Endothelial cell of umbilical vein (primary cell): ENCODE results near the gene OPA1. TPM values are rescaled to one million over a fixed set of nuclear protein-coding genes. Genes with fewer than 3 reads are reported as not detected.

Experiments used
- BruUV-seq: library from RNA; stranded (reverse); fragments of 400-500 nt; replicated peaks from 2 replicates; lab custom pipeline; 2021; lab: Mats Ljungman, UMichigan
- CTCF ChIA-PET: fragments of 300-600, 350-600 bp; sonication (Branson Sonifier 250); formaldehyde crosslinking; loops from one replicate; lab custom pipeline; 2021; ENCODE audit warnings: antibody characterized with exemption, inconsistent platforms; lab: Charles Lee
- POLR2A ChIA-PET: fragments of 300-600, 350-600 bp; sonication (Branson Sonifier 250); formaldehyde crosslinking; loops from one replicate; lab custom pipeline; 2021; ENCODE audit warnings: antibody characterized with exemption, inconsistent platforms; lab: Charles Lee
- DNase-seq: peaks from one replicate; pipeline ENCODE4 v3.0.0-alpha.2; 2011; ENCODE audit warnings: low read depth, low spot score
- FAIRE-seq: peaks from 2 replicates; lab custom pipeline; 2011; peaks lifted over from hg19 to GRCh38; lab: Jason Lieb, UNC
- H2AFZ ChIP-seq: 2 replicates; pipeline ENCODE4 v1.6.0; 2012; ENCODE audit warnings: low read depth, low read length, control low read depth, inconsistent platforms
- H3K27ac ChIP-seq: 2 replicates; pipeline ENCODE4 v1.5.1; 2011; ENCODE audit warnings: low read depth, mild to moderate bottlenecking, control low read depth, low read length, moderate library complexity; ENCODE audit not compliant: insufficient read depth
- H3K27me3 ChIP-seq, 2 experiments: 2 replicates each; pipeline versions ENCODE4 v1.6.0 to v1.6.1; 2011; ENCODE audit warnings: low read length in 2 of 2, mixed read lengths in 1 of 2; ENCODE audit not compliant: control insufficient read depth in 2 of 2, insufficient read depth in 2 of 2
- H3K36me3 ChIP-seq, 2 experiments: 2 replicates in 1 of 2; 3 replicates in 1 of 2; pipeline ENCODE4 v1.5.1; 2011; ENCODE audit warnings: low read length in 2 of 2, mild to moderate bottlenecking in 1 of 2, moderate library complexity in 1 of 2; ENCODE audit not compliant: control insufficient read depth in 2 of 2, insufficient read depth in 2 of 2; ENCODE audit errors: extremely low read depth in 1 of 2
- H3K4me1 ChIP-seq: 3 replicates; pipeline ENCODE4 v1.5.1; 2011; ENCODE audit warnings: mild to moderate bottlenecking, low read length; ENCODE audit not compliant: control insufficient read depth, insufficient read depth; ENCODE audit errors: extremely low read depth
- H3K4me2 ChIP-seq: 2 replicates; pipeline ENCODE4 v1.6.1; 2011; ENCODE audit warnings: low read length, control low read depth, mixed read lengths; ENCODE audit not compliant: insufficient read depth
- H3K4me3 ChIP-seq, 3 experiments: fragments of 200-600 bp in 1 of 3; sonication (generic), shearing (Covaris generic) in 1 of 3; replicated peaks in 1 of 3; 2 replicates each; pipeline ENCODE4 v1.5.1; 2011 to 2016; ENCODE audit warnings: control low read depth in 3 of 3, low read length in 3 of 3, mild to moderate bottlenecking in 2 of 3, inconsistent platforms in 1 of 3, low read depth in 1 of 3, moderate library complexity in 1 of 3; ENCODE audit not compliant: insufficient read depth in 1 of 3
- H3K79me2 ChIP-seq: 2 replicates; pipeline ENCODE4 v1.6.0; 2012; ENCODE audit warnings: low read length, inconsistent platforms; ENCODE audit not compliant: control insufficient read depth, insufficient read depth
- H3K9ac ChIP-seq: replicated peaks from 2 replicates; pipeline ENCODE3; 2011; ENCODE audit warnings: low read length, control low read depth; ENCODE audit not compliant: insufficient read depth; ENCODE audit errors: extremely low read depth
- H3K9me1 ChIP-seq: replicated peaks from 3 replicates; pipeline ENCODE4 v1.6.0; 2011; ENCODE audit warnings: mild to moderate bottlenecking, low read length; ENCODE audit not compliant: control insufficient read depth, insufficient read depth; ENCODE audit errors: extremely low read depth
- H3K9me3 ChIP-seq: replicated peaks from 2 replicates; pipeline ENCODE4 v1.5.1; 2012; ENCODE audit warnings: low read length, inconsistent platforms; ENCODE audit not compliant: control insufficient read depth, insufficient read depth
- H4K20me1 ChIP-seq: replicated peaks from 2 replicates; pipeline ENCODE3; 2011; ENCODE audit warnings: mild to moderate bottlenecking, low read length; ENCODE audit not compliant: control insufficient read depth, insufficient read depth; ENCODE audit errors: extremely low read depth
- EZH2 ChIP-seq: IDR thresholded peaks from 2 replicates; pipeline ENCODE4 v1.6.1; 2012; ENCODE audit warnings: borderline replicate concordance, low read depth, mild to moderate bottlenecking, moderate library complexity, low read length, inconsistent platforms; ENCODE audit not compliant: severe bottlenecking
- FOS ChIP-seq: IDR thresholded peaks from 2 replicates; pipeline ENCODE4 v1.6.1; 2011; ENCODE audit warnings: mild to moderate bottlenecking, low read length, moderate library complexity, borderline replicate concordance; ENCODE audit not compliant: insufficient read depth
- GATA2 ChIP-seq: IDR thresholded peaks from 2 replicates; pipeline ENCODE4 v1.7.0; 2011; ENCODE audit warnings: low read depth, mild to moderate bottlenecking, moderate library complexity, mixed read lengths, low read length; ENCODE audit not compliant: insufficient read length, insufficient read depth
- JUN ChIP-seq: IDR thresholded peaks from 2 replicates; pipeline ENCODE4 v1.6.1; 2011; ENCODE audit warnings: borderline replicate concordance, low read depth; ENCODE audit not compliant: insufficient read length, insufficient read depth
- MAX ChIP-seq: IDR thresholded peaks from 2 replicates; pipeline ENCODE4 v1.6.1; 2011; ENCODE audit not compliant: insufficient read depth, insufficient read length
- MYC ChIP-seq: IDR thresholded peaks from one replicate; pipeline ENCODE4 v1.6.1; 2011; ENCODE audit warnings: mild to moderate bottlenecking, low read depth, low read length
- POLR2A ChIP-seq: IDR thresholded peaks from 2 replicates; pipeline ENCODE4 v1.6.1; 2012; ENCODE audit warnings: low read depth, mild to moderate bottlenecking, control low read depth, low read length
- POLR2AphosphoS5 ChIP-seq: IDR thresholded peaks from 2 replicates; pipeline ENCODE4 v1.6.1; 2012; ENCODE audit warnings: low read depth, mild to moderate bottlenecking, control low read depth, low read length, moderate library complexity; ENCODE audit not compliant: insufficient read depth
- dilution Hi-C: fragments of 300-500 bp; cut with MboI; formaldehyde crosslinking; loops from one replicate; pipeline ENCODE4 v1.15.0; 2019; ENCODE audit warnings: low sequenced_read_pairs; ENCODE audit not compliant: extremely low pct_ligation_motif_present
- intact Hi-C: fragments of 100-400 bp; cut with micrococcal nuclease; formaldehyde crosslinking; loops from one replicate; pipeline ENCODE4 v1.10.0; 2022
- polyA plus RNA-seq, 4 experiments: library from polyadenylated mRNA; depleted of rRNA in 3 of 4; stranded (reverse) in 3 of 4; unstranded in 1 of 4; fragments of >200 nt; gene quantifications; 2 replicates each; pipeline versions ENCODE4 v1.2.1 to v1.2.3, GENCODE V29; 2011 to 2012; ENCODE audit warnings: missing spikeins in 1 of 4
- total RNA-seq: library from RNA; stranded (reverse); gene quantifications from 2 replicates; pipeline ENCODE4 v1.2.3, GENCODE V29; 2021
- TF ChIP-seq, protein P1 (sequence below), 2 donors: IDR thresholded peaks; 1 replicate in 1 of 2; 2 replicates in 1 of 2; pipeline ENCODE4 v1.5.1; 2011; ENCODE audit warnings: low read length in 2 of 2, mild to moderate bottlenecking in 2 of 2, moderate library complexity in 2 of 2, control low read depth in 1 of 2, inconsistent platforms in 1 of 2, low read depth in 1 of 2; ENCODE audit not compliant: insufficient read depth in 1 of 2; ENCODE audit errors: extremely low read depth in 1 of 2

OPA1 gene
- total and polyA plus RNA-seq, 2 donors (not counting 3 experiments of a cell fraction or from before 2014, with no cell fraction given): 10.0 to 62.0 TPM

- ChIA-PET CTCF (interaction anchor here (1.4 kb wide), 1 partner anchor 10 kb away, joined by 3 read pairs; no protein-coding TSS in a partner anchor), POLR2A (no interaction called here)
- Histone ChIP-seq H3K4me2 (no peak overlapping the region), H3K27me3 (no peaks in the 10 kb centered on the region), H3K36me3 (peaks cover 6 to 36% of the 10 kb centered on the region in 2 experiments), H3K27ac (no peak overlapping the region), H3K9ac (no peak overlapping the region), H3K9me1 (no peaks in the 10 kb centered on the region), H4K20me1 (no peaks in the 10 kb centered on the region), H3K4me1 (no peaks in the 10 kb centered on the region), H3K9me3 (no peaks in the 10 kb centered on the region), H3K79me2 (no peaks in the 10 kb centered on the region), H2AFZ (no peak overlapping the region), H3K4me3 (no peak overlapping the region)
- no TSS peak for BruUV-seq
- no peak for FAIRE-seq
- DNase-seq: no peak
- dilution Hi-C loops: no loop called here
- TF ChIP-seq POLR2A (no peak), GATA2 (no peak), MAX (no peak), EZH2 (no peak), POLR2AphosphoS5 (no peak), FOS (no peak), JUN (no peak), MYC (no peak)
- TF ChIP-seq, protein P1, sequence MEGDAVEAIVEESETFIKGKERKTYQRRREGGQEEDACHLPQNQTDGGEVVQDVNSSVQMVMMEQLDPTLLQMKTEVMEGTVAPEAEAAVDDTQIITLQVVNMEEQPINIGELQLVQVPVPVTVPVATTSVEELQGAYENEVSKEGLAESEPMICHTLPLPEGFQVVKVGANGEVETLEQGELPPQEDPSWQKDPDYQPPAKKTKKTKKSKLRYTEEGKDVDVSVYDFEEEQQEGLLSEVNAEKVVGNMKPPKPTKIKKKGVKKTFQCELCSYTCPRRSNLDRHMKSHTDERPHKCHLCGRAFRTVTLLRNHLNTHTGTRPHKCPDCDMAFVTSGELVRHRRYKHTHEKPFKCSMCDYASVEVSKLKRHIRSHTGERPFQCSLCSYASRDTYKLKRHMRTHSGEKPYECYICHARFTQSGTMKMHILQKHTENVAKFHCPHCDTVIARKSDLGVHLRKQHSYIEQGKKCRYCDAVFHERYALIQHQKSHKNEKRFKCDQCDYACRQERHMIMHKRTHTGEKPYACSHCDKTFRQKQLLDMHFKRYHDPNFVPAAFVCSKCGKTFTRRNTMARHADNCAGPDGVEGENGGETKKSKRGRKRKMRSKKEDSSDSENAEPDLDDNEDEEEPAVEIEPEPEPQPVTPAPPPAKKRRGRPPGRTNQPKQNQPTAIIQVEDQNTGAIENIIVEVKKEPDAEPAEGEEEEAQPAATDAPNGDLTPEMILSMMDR (IDR thresholded peaks at IDR 0.05; ENCODE audit: extremely low read depth in 1 of 2, insufficient read depth in 1 of 2, low read depth in 1 of 2, low read length in 2 of 2): no peak
- intact Hi-C loops: no loop called here
These were observed 52.8 kb downstream of the OPA1 start for GRCh38 chr3:193645806-193646205.
